Caco-2 (cell line): ENCODE data around the gene C1orf174. TPM values are rescaled to one million over a fixed set of nuclear protein-coding genes. Genes with fewer than 3 reads are reported as not detected.

ENCODE experiments used
- BruUV-seq: library from RNA; stranded (reverse); fragments of 400-500 nt; replicated peaks from 2 replicates; lab custom pipeline; 2021; lab: Mats Ljungman, UMichigan
- CTCF ChIA-PET: fragments of 300-600 bp; sonication (Branson Sonifier 250); formaldehyde crosslinking; loops from one replicate; lab custom pipeline; 2022; ENCODE audit warnings: antibody characterized with exemption; lab: Charles Lee
- POLR2A ChIA-PET: fragments of 300-600 bp; sonication (Branson Sonifier 250); formaldehyde crosslinking; loops from one replicate; lab custom pipeline; 2022; ENCODE audit warnings: antibody characterized with exemption; lab: Charles Lee
- DNase-seq, 2 experiments: peaks; one replicate each; pipeline versions ENCODE4 v3.0.0 to v3.0.0-alpha.2; 2020 to 2022
- H3K27me3 ChIP-seq: replicated peaks from 2 replicates; pipeline ENCODE4 v1.6.0; 2011; ENCODE audit warnings: low read length; ENCODE audit not compliant: control insufficient read depth, insufficient read depth
- H3K36me3 ChIP-seq: 2 replicates; pipeline ENCODE4 v1.5.1; 2011; ENCODE audit warnings: low read length; ENCODE audit not compliant: control insufficient read depth, insufficient read depth
- H3K4me1 ChIP-seq: fragments of 250-450 bp; sonication (Bioruptor Pico); 2 replicates; pipeline ENCODE4 v1.5.1; 2020; ENCODE audit warnings: mild to moderate bottlenecking
- H3K4me3 ChIP-seq: 2 replicates; pipeline ENCODE4 v1.5.1; 2011; ENCODE audit warnings: low read depth, mild to moderate bottlenecking, control low read depth, low read length
- H3K9me3 ChIP-seq: fragments of 250-450 bp; sonication (Bioruptor Pico); 2 replicates; pipeline ENCODE4 v1.5.1; 2020; ENCODE audit warnings: mild to moderate bottlenecking, moderate library complexity
- H3K27ac Mint-ChIP-seq: one replicate; pipeline ENCODE4 v1.8.0; 2022; ENCODE audit warnings: mixed read lengths; ENCODE audit not compliant: unreplicated experiment
- H3K27me3 Mint-ChIP-seq: one replicate; pipeline ENCODE4 v1.8.0; 2022; ENCODE audit warnings: mixed read lengths; ENCODE audit not compliant: insufficient read depth, unreplicated experiment
- H3K36me3 Mint-ChIP-seq: one replicate; pipeline ENCODE4 v1.8.0; 2022; ENCODE audit warnings: mild to moderate bottlenecking, mixed read lengths; ENCODE audit not compliant: insufficient read depth, unreplicated experiment
- H3K4me1 Mint-ChIP-seq: one replicate; pipeline ENCODE4 v1.8.0; 2022; ENCODE audit warnings: low read depth, mixed read lengths; ENCODE audit not compliant: unreplicated experiment
- H3K4me3 Mint-ChIP-seq: one replicate; pipeline ENCODE4 v1.8.0; 2022; ENCODE audit warnings: mild to moderate bottlenecking, moderate library complexity, mixed read lengths; ENCODE audit not compliant: unreplicated experiment
- H3K9me3 Mint-ChIP-seq: one replicate; pipeline ENCODE4 v1.8.0; 2022; ENCODE audit warnings: mixed read lengths; ENCODE audit not compliant: unreplicated experiment
- CTCF ChIP-seq, 2 experiments: fragments of 200-600 bp in 1 of 2; IDR thresholded peaks; 1 replicate in 1 of 2; 2 replicates in 1 of 2; pipeline versions ENCODE4 v1.5.1 to v1.8.0; 2011 to 2022; ENCODE audit warnings: antibody characterized with exemption in 1 of 2, control low read depth in 1 of 2, inconsistent platforms in 1 of 2, low read depth in 1 of 2, low read length in 1 of 2, mild to moderate bottlenecking in 1 of 2, moderate library complexity in 1 of 2; ENCODE audit not compliant: insufficient read depth in 1 of 2, severe bottlenecking in 1 of 2, unreplicated experiment in 1 of 2
- intact Hi-C: fragments of 100-400 bp; cut with micrococcal nuclease; formaldehyde crosslinking; loops from one replicate; pipeline ENCODE4 v1.10.0; 2022; ENCODE audit not compliant: unreplicated experiment
- total RNA-seq: library from RNA; stranded (reverse); gene quantifications from 2 replicates; pipeline ENCODE4 v1.2.3, GENCODE V29; 2022

The C1orf174 gene
- total RNA-seq, 1 experiment from 2014 or later = 19.2 TPM

- H3K4me3 Mint-ChIP-seq = peak within 1 kb of the TSS; percentile 98
- no peaks in the 10 kb centered on the region for H3K36me3 Mint-ChIP-seq
- no peaks in the 10 kb centered on the region for H3K9me3 Mint-ChIP-seq
- BruUV-seq = no TSS peak
- no peaks in the 10 kb centered on the region for H3K27me3 ChIP-seq
- ChIA-PET POLR2A (interaction anchor here (0.6 kb wide), 1 partner anchor 16 kb away, joined by 5 read pairs; no protein-coding TSS in a partner anchor), CTCF (interaction anchor here (1.4 to 1.9 kb wide), 3 partner anchors 13 to 50 kb away, joined by 3 to 12 read pairs (median 8); partner anchors contain the start of gene C1orf174)
- peak within 1 kb of the TSS; percentile 87 for H3K27ac Mint-ChIP-seq
- peak within 1 kb of the TSS; percentile 62 for H3K4me3 ChIP-seq
- TF ChIP-seq CTCF (IDR thresholded peaks at IDR 0.05; ENCODE audit: insufficient read depth in 1 of 2, low read depth in 1 of 2, low read length in 1 of 2, severe bottlenecking in 1 of 2, unreplicated experiment in 1 of 2) = peak in 1 of 2 experiments; percentile 52
- no peaks in the 10 kb centered on the region for H3K4me1 Mint-ChIP-seq
- H3K36me3 ChIP-seq = no peaks in the 10 kb centered on the region
- intact Hi-C loops = loop anchor here (1.0 kb wide), 1 partner anchor 43 kb away; the partner anchor contains the start of gene C1orf174
- no peaks in the 10 kb centered on the region for H3K4me1 ChIP-seq
- H3K27me3 Mint-ChIP-seq = no peaks in the 10 kb centered on the region
- DNase-seq = peak; percentile 96 to 97
- H3K9me3 ChIP-seq = no peaks in the 10 kb centered on the region
These were observed 42.9 kb downstream of the C1orf174 start, which contains the start of the genes CEP104 and DFFB for GRCh38 chr1:3856923-3857790. Gene CEP104, minus strand, starts transcription at chr1:3857211. Its CDS starts 4,804 bp downstream, at chr1:3852407. Gene DFFB, plus strand, starts transcription at chr1:3857476. Its CDS starts 128 bp downstream, at chr1:3857604.

GRCh38 chr1:3852711-3853485 lies 47.2 kb downstream of the C1orf174 start:
- Mint-ChIP-seq H3K4me3 (no peak overlapping the region), H3K36me3 (peaks cover 9% of the 10 kb centered on the region), H3K4me1 (no peaks in the 10 kb centered on the region), H3K9me3 (no peaks in the 10 kb centered on the region), H3K27me3 (no peaks in the 10 kb centered on the region), H3K27ac (no peak overlapping the region)
- intact Hi-C loops = no loop called here
- DNase-seq = no peak
- H3K4me3 ChIP-seq = no peak overlapping the region
- H3K27me3 ChIP-seq = no peaks in the 10 kb centered on the region
- POLR2A ChIA-PET = no interaction called here
- no TSS peak for BruUV-seq
- no peaks in the 10 kb centered on the region for H3K9me3 ChIP-seq
- no peaks in the 10 kb centered on the region for H3K4me1 ChIP-seq
- CTCF ChIA-PET = no interaction called here
- no peak for TF ChIP-seq CTCF (IDR thresholded peaks at IDR 0.05; ENCODE audit: insufficient read depth in 1 of 2, low read depth in 1 of 2, low read length in 1 of 2, severe bottlenecking in 1 of 2, unreplicated experiment in 1 of 2)
- H3K36me3 ChIP-seq = no peaks in the 10 kb centered on the region

GRCh38 chr1:3852091-3852490 lies 48.0 kb downstream of the C1orf174 start:
- Mint-ChIP-seq H3K36me3 (peaks cover 12% of the 10 kb centered on the region), H3K4me3 (no peak overlapping the region), H3K4me1 (no peaks in the 10 kb centered on the region), H3K9me3 (no peaks in the 10 kb centered on the region), H3K27me3 (no peaks in the 10 kb centered on the region), H3K27ac (no peak overlapping the region)
- no peak overlapping the region for H3K4me3 ChIP-seq
- POLR2A ChIA-PET = no interaction called here
- H3K36me3 ChIP-seq = no peaks in the 10 kb centered on the region
- H3K4me1 ChIP-seq = no peaks in the 10 kb centered on the region
- H3K9me3 ChIP-seq = no peaks in the 10 kb centered on the region
- intact Hi-C loops = no loop called here
- CTCF ChIA-PET = no interaction called here
- no peak for TF ChIP-seq CTCF (IDR thresholded peaks at IDR 0.05; ENCODE audit: insufficient read depth in 1 of 2, low read depth in 1 of 2, low read length in 1 of 2, severe bottlenecking in 1 of 2, unreplicated experiment in 1 of 2)
- BruUV-seq = no TSS peak
- DNase-seq = no peak
- no peaks in the 10 kb centered on the region for H3K27me3 ChIP-seq
